Muscle of leg (tissue), 11 donors: ENCODE data around the gene URI1. TPM values are rescaled to one million over a fixed set of nuclear protein-coding genes. Genes with fewer than 3 reads are reported as not detected.

Source experiments
- DNase-seq: peaks from one replicate; pipeline ENCODE4 v3.0.0; 2013
- H3K27ac ChIP-seq: one replicate; pipeline ENCODE4 v1.5.1; 2013; ENCODE audit warnings: mild to moderate bottlenecking, low read length, control low read depth
- H3K27me3 ChIP-seq: one replicate; pipeline ENCODE4 v1.6.1; 2013; ENCODE audit warnings: low read length; ENCODE audit not compliant: control insufficient read depth, insufficient read depth
- H3K36me3 ChIP-seq: one replicate; pipeline ENCODE4 v1.6.1; 2013; ENCODE audit warnings: low read length; ENCODE audit not compliant: control insufficient read depth, insufficient read depth
- H3K4me1 ChIP-seq: one replicate; pipeline ENCODE4 v1.6.1; 2013; ENCODE audit warnings: low read length; ENCODE audit not compliant: control insufficient read depth, insufficient read depth
- H3K4me3 ChIP-seq: one replicate; pipeline ENCODE4 v1.5.1; 2013; ENCODE audit warnings: low read length, control low read depth
- H3K9me3 ChIP-seq: replicated peaks from 2 replicates; pipeline ENCODE4 v1.6.1; 2013; ENCODE audit warnings: low read depth, low read length; ENCODE audit not compliant: control insufficient read depth
- WGBS: methylation state at CpG from one replicate; pipeline ENCODE4 v1.1.5; 2013; ENCODE audit warnings: missing lambda C conversion rate; ENCODE audit not compliant: insufficient coverage; 5-methylcytosine and 5-hydroxymethylcytosine counted together
- polyA plus RNA-seq, 8 donors: library from polyadenylated mRNA; unstranded; fragments of 120-200 nt; gene quantifications; one replicate each; pipeline versions ENCODE4 v1.2.1 to v1.2.3, GENCODE V29; 2013; ENCODE audit warnings: inconsistent platforms in 1 of 8, low replicate concordance in 1 of 8; ENCODE audit not compliant: insufficient read length in 8 of 8, insufficient read depth in 1 of 8
- total RNA-seq: library from RNA; stranded (reverse); fragments of 120-200 nt; gene quantifications from one replicate; pipeline ENCODE4 v1.2.4, GENCODE V29; 2013

Gene URI1
- total and polyA plus RNA-seq, 9 donors = 58.2 to 88.1 (median 73.5) TPM

DNA sequence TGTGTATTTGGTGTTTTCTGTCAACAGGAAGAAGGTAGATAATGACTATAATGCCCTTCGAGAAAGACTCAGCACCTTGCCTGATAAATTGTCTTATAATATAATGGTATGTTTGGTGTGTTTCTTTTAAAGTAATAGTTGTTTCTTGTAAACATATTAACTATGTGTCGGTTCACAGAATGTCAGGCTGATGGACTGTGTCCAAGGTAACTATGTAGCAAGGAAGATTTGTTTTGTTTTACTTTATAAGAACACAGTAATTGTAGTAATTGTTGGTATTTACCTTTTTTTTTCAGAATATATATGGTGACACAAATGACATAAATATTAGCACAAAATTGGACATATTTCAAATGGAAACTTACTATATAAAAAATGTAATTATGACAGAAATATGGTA, 43.2 kb downstream of the URI1 start:
- no peak overlapping the region for H3K27ac ChIP-seq
- no peak for DNase-seq
- WGBS = no CpG with 5 or more reads among the region's 2 CpGs
- H3K4me1 ChIP-seq = no peaks in the 10 kb centered on the region
- H3K27me3 ChIP-seq = no peaks in the 10 kb centered on the region
- peaks cover 4% of the 10 kb centered on the region for H3K36me3 ChIP-seq
- H3K9me3 ChIP-seq = no peaks in the 10 kb centered on the region
- H3K4me3 ChIP-seq = no peak overlapping the region

- no peak for DNase-seq
- H3K27ac ChIP-seq = no peak overlapping the region
- WGBS = 81% methylated on average over 6 of the region's 9 CpGs
- H3K27me3 ChIP-seq = no peaks in the 10 kb centered on the region
- H3K36me3 ChIP-seq = peaks cover 7% of the 10 kb centered on the region
- H3K9me3 ChIP-seq = peaks cover 4% of the 10 kb centered on the region
- no peak overlapping the region for H3K4me3 ChIP-seq
- no peaks in the 10 kb centered on the region for H3K4me1 ChIP-seq
Measured at GRCh38 chr19:29988351-29988750, 46.3 kb downstream of the URI1 start.

- H3K4me1 ChIP-seq = no peaks in the 10 kb centered on the region
- no peak for DNase-seq
Measured at GRCh38 chr19:29992233-29992867, 50.3 kb downstream of the URI1 start.

DNA sequence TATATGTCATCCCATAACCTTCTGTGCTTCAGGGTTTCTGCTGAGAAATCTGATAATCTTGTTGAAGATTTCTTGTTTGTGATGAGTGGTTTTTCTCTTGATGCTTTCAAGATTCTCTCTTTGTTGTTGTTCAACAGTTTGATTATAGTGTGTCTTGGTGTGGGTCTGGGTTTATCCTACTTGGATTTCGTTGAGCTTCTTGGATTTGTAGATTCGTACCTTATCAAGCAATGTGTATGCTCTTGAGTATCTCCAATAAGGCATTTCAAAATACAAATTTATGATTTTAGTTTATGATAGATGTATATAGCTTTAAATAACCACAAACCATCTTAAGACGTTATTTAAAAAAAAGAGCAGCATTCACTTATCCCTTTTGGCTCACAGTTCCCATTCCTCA, 57.5 kb downstream of the URI1 start:
- no peak overlapping the region for H3K27ac ChIP-seq
- no CpG with 5 or more reads among the region's 3 CpGs for WGBS

More at GRCh38 chr19:29992233-29992867, 50.3 kb downstream of the URI1 start:
- no peaks in the 10 kb centered on the region for H3K27me3 ChIP-seq
- peaks cover 9% of the 10 kb centered on the region for H3K36me3 ChIP-seq
- no CpG with 5 or more reads among the region's 6 CpGs for WGBS
- H3K9me3 ChIP-seq = peaks cover 9% of the 10 kb centered on the region
- H3K4me3 ChIP-seq = no peak overlapping the region
- no peak overlapping the region for H3K27ac ChIP-seq

DNA sequence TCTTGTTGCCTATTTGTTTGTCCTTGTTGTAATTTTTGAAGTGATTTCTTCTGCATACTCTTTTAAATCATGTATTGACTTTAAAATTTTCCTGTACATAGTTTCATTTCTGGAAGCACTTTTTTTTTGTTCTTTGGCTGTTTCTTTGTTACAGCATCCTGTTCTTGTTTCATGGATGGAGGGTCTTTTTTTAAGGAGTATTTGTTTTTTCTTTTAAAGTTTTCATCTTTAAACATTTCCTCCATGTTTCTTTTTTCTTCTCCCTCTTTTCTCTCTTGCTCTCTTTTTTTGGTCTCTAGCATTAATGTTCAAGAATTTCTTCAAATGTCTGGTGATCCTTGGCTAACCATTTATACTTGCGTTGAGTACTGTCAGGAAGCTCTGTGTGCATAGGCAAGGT, 58.8 kb downstream of the URI1 start:
- WGBS = no CpG with 5 or more reads among the region's 1 CpG
- no peak overlapping the region for H3K4me3 ChIP-seq

More for the DNA sequence above, 57.5 kb downstream of the URI1 start:
- no peaks in the 10 kb centered on the region for H3K36me3 ChIP-seq
- no peak for DNase-seq
- H3K4me3 ChIP-seq = no peak overlapping the region
- no peaks in the 10 kb centered on the region for H3K4me1 ChIP-seq
- H3K27me3 ChIP-seq = no peaks in the 10 kb centered on the region
- peaks cover 16% of the 10 kb centered on the region for H3K9me3 ChIP-seq

GRCh38 chr19:30001301-30001700, 59.3 kb downstream of the URI1 start:
- no peak for DNase-seq
- Histone ChIP-seq H3K4me1 (no peaks in the 10 kb centered on the region), H3K27ac (no peak overlapping the region), H3K9me3 (peaks cover 12% of the 10 kb centered on the region), H3K4me3 (no peak overlapping the region), H3K27me3 (no peaks in the 10 kb centered on the region), H3K36me3 (no peaks in the 10 kb centered on the region)
- WGBS = 91% methylated on average over 3 of the region's 3 CpGs

More for the DNA sequence above, 58.8 kb downstream of the URI1 start:
- peaks cover 14% of the 10 kb centered on the region for H3K9me3 ChIP-seq
- H3K27ac ChIP-seq = no peak overlapping the region
- H3K4me1 ChIP-seq = no peaks in the 10 kb centered on the region
- no peaks in the 10 kb centered on the region for H3K27me3 ChIP-seq
- no peaks in the 10 kb centered on the region for H3K36me3 ChIP-seq
- DNase-seq = no peak

GRCh38 chr19:30001791-30002190, 59.8 kb downstream of the URI1 start:
- Histone ChIP-seq H3K4me1 (no peaks in the 10 kb centered on the region), H3K4me3 (no peak overlapping the region), H3K9me3 (peaks cover 11% of the 10 kb centered on the region), H3K27me3 (no peaks in the 10 kb centered on the region), H3K36me3 (peaks cover under 1% of the 10 kb centered on the region), H3K27ac (no peak overlapping the region)
- WGBS = no CpG with 5 or more reads among the region's 4 CpGs
- DNase-seq = no peak

GRCh38 chr19:30003866-30004265, 61.8 kb downstream of the URI1 start:
- Histone ChIP-seq H3K4me3 (no peak overlapping the region), H3K27me3 (no peaks in the 10 kb centered on the region), H3K9me3 (peaks cover 11% of the 10 kb centered on the region), H3K27ac (no peak overlapping the region), H3K36me3 (peaks cover 3% of the 10 kb centered on the region), H3K4me1 (no peaks in the 10 kb centered on the region)
- WGBS = 50% methylated on average over 2 of the region's 6 CpGs
- DNase-seq = no peak

DNA sequence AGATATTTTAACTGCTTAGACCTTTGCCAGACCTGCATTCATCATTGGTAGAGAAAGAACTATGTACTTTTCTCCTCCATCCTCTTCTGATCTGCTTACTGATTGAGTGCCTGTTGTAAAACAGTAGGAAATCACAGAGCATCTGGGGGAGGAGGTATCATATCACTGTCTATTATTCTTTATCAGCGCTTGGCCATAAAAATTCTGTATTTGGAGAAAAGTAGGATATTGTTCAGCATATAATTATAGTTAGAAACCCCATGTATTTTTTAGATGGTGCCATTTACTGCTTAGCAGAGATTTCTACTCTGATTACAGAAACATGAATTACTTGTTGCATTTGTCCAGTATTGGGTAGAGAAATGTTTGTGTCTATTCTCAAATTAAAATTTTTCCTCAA, 62.4 kb downstream of the URI1 start:
- Histone ChIP-seq H3K36me3 (peaks cover 4% of the 10 kb centered on the region), H3K27ac (no peak overlapping the region), H3K4me1 (no peaks in the 10 kb centered on the region), H3K27me3 (no peaks in the 10 kb centered on the region), H3K9me3 (peaks cover 8% of the 10 kb centered on the region), H3K4me3 (no peak overlapping the region)
- DNase-seq = no peak
- no CpG with 5 or more reads among the region's 1 CpG for WGBS

GRCh38 chr19:30006207-30006606, 64.2 kb downstream of the URI1 start:
- no peak overlapping the region for H3K27ac ChIP-seq
- H3K36me3 ChIP-seq = peaks cover 10% of the 10 kb centered on the region
- WGBS = 92% methylated on average over 2 of the region's 4 CpGs
- DNase-seq = no peak
- H3K4me3 ChIP-seq = no peak overlapping the region
- H3K4me1 ChIP-seq = no peaks in the 10 kb centered on the region
- H3K27me3 ChIP-seq = no peaks in the 10 kb centered on the region
- no peaks in the 10 kb centered on the region for H3K9me3 ChIP-seq

DNA sequence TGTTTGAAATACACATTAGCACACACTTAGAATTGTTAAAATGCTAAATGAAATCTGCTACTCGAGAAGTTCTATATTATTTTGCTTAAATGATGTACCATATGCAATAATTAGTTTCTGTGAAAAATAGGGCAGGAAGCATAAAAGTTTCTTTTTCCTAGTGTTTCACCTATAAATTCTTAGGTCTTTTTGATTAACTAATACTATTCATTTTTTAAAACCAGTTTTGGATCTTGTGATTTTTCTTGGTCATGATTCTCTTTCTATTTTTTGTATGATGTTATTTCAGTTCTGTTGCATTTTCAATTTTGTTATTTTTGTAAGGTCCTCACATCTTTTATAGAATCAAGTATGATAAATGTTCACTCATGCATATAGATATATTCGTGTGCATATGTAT, 66.1 kb downstream of the URI1 start:
- Histone ChIP-seq H3K4me3 (no peak overlapping the region), H3K27me3 (no peaks in the 10 kb centered on the region), H3K4me1 (no peaks in the 10 kb centered on the region), H3K9me3 (no peaks in the 10 kb centered on the region), H3K36me3 (peaks cover 16% of the 10 kb centered on the region), H3K27ac (no peak overlapping the region)
- no CpG with 5 or more reads among the region's 2 CpGs for WGBS
- DNase-seq = no peak
